Mucosa of rectum (tissue), 2 donors: ENCODE measurements around the gene SLC30A3.
"Not testable (repeated sequence)": the region's sequence is repeated elsewhere in the genome, so short reads cannot be mapped to it uniquely, and the experiment has no call there.

Source experiments
- H3K27ac ChIP-seq, 2 donors: one replicate each; pipeline ENCODE4 v1.7.0; 2013; ENCODE audit warnings: inconsistent platforms in 2 of 2, low read depth in 2 of 2, low read length in 2 of 2
- H3K27me3 ChIP-seq, 2 donors: one replicate each; pipeline ENCODE4 v1.7.0; 2013; ENCODE audit warnings: low read length in 2 of 2; ENCODE audit not compliant: control insufficient read depth in 2 of 2, insufficient read depth in 2 of 2
- H3K36me3 ChIP-seq, 2 donors: one replicate each; pipeline ENCODE4 v1.7.0; 2013; ENCODE audit warnings: low read length in 2 of 2; ENCODE audit not compliant: control insufficient read depth in 2 of 2, insufficient read depth in 2 of 2
- H3K4me1 ChIP-seq, 2 donors: one replicate each; pipeline ENCODE4 v1.7.0; 2013; ENCODE audit warnings: low read length in 2 of 2, mild to moderate bottlenecking in 1 of 2; ENCODE audit not compliant: control insufficient read depth in 2 of 2, insufficient read depth in 2 of 2
- H3K4me3 ChIP-seq, 2 donors: one replicate each; pipeline ENCODE4 v1.7.0; 2013; ENCODE audit warnings: low read length in 2 of 2
- H3K9ac ChIP-seq, 2 donors: one replicate each; pipeline ENCODE4 v1.7.0; 2013; ENCODE audit warnings: low read length in 2 of 2, low read depth in 1 of 2, mild to moderate bottlenecking in 1 of 2
- H3K9me3 ChIP-seq, 2 donors: one replicate each; pipeline ENCODE4 v1.7.0; 2013; ENCODE audit warnings: low read length in 2 of 2; ENCODE audit not compliant: control insufficient read depth in 2 of 2
- donor health status: healthy.
- donor health status: Normal muscosa, but diverticular disease.

The SLC30A3 gene

GRCh38 chr2:27304488-27305240 is 41.8 kb upstream of the SLC30A3 start:
- Histone ChIP-seq H3K9me3 (no peaks in the 10 kb centered on the region), H3K9ac (no peak overlapping the region), H3K36me3 (peaks cover 0 to 2% of the 10 kb centered on the region in 2 donors), H3K4me1 (peaks cover 8 to 11% of the 10 kb centered on the region in 2 donors), H3K27me3 (peaks cover 32 to 43% of the 10 kb centered on the region in 2 donors), H3K4me3 (no peak overlapping the region), H3K27ac (no peak overlapping the region)

DNA sequence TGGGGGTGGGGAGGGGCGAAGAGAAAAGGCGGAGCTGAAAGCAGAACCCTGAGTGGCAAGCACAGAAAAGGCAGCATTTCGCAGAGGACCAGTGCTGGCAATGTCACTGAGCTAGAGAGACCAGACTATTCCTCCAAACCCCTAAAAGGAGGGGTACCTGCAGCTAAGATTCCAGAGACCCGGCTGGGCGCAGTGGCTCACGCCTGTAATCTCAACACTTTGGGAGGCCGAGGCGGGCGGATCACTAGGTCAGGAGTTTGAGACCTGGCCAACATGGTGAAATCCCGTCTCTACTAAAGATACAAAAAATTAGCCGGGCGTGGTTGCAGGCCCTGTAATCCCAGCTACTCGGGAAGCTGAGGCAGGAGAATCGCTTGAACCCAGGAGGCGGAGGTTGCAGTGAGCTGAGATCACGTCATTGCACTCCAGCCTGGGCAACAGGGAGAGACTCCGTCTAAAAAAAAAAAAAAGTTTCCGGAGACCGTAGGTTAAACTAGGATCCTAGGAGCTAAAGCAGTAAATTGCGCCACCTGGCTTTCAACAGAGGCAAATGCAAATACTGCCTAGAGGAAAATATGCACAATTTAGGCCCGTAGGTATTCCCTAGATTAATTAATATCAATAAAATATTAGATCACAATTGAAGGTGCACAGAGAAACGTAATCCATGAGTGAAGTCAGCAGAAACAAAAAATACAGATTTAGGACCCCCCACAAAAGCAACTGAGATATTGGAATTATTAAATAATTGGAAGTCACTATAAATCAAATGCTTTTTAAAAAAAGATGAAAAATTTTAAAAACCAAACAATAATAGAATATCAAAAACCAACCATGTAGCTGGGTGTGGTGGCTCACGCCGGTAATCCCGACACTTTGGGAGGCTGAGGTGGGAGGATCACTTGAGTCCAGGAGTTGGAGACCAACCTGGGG is 40.5 kb upstream of the SLC30A3 start:
- Histone ChIP-seq H3K27me3 (peaks cover 29 to 37% of the 10 kb centered on the region in 2 donors), H3K9ac (peak overlapping the region in 1 of 2 donors; percentile 31), H3K36me3 (no peaks in the 10 kb centered on the region), H3K27ac (no peak overlapping the region), H3K9me3 (no peaks in the 10 kb centered on the region), H3K4me1 (peaks cover 8 to 11% of the 10 kb centered on the region in 2 donors), H3K4me3 (peak overlapping the region; percentile 53 to 65)

DNA sequence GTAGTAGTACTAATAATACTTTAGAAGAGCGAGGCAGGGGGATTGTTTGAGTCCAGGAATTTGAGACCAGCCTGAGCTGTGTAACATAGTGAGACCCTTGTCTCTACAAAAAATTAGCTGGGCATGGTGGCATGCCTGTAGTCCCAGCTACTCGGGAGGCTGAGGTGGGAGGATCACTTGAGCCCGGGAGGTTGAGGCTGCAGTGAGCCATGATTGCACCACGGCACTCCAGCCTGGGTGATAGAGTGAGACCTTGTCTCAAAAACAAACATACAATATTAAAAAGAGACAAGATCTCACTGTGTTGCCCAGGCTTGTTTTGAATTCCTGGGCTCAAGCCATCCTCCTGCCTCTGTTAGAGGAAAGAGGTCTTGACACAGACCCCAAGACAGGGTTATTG is 37.8 kb upstream of the SLC30A3 start:
- not testable (repeated sequence) for H3K27ac ChIP-seq, H3K27me3 ChIP-seq, H3K4me1 ChIP-seq, H3K4me3 ChIP-seq, H3K36me3 ChIP-seq, H3K9me3 ChIP-seq, H3K9ac ChIP-seq

- Histone ChIP-seq H3K9ac (no peak overlapping the region), H3K4me1 (no peaks in the 10 kb centered on the region), H3K27ac (no peak overlapping the region)
These were observed 35.7 kb upstream of the SLC30A3 start for GRCh38 chr2:27298391-27299080.

DNA sequence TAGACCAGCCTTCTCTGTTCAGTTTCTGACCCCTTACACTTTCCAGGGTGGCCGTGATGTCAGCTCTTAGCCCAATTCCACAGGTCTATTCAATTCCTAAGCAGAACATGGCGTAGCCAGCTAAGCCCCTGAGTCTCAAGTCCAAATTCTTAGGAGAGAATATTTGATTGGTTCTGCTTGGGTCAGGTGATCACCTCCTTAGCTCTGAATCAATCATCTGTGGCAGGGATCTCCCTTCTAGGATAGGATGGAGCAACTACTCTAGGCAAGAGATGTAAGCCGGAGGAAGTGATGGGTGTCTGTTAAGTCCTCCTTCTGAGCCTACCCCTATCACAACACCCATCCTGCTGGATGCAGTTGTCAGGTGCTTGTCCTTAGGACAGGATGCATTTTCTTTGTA is 34.3 kb upstream of the SLC30A3 start:
- H3K27me3 ChIP-seq, result peaks cover 0 to 3% of the 10 kb centered on the region in 2 donors
- H3K4me3 ChIP-seq, result no peak overlapping the region
- H3K9ac ChIP-seq, result no peak overlapping the region
- no peaks in the 10 kb centered on the region for H3K9me3 ChIP-seq
- no peaks in the 10 kb centered on the region for H3K36me3 ChIP-seq
- H3K4me1 ChIP-seq, result no peaks in the 10 kb centered on the region
- no peak overlapping the region for H3K27ac ChIP-seq

More at GRCh38 chr2:27298391-27299080, 35.7 kb upstream of the SLC30A3 start:
- Histone ChIP-seq H3K4me3 (no peak overlapping the region), H3K36me3 (no peaks in the 10 kb centered on the region), H3K9me3 (no peaks in the 10 kb centered on the region), H3K27me3 (no peaks in the 10 kb centered on the region)

DNA sequence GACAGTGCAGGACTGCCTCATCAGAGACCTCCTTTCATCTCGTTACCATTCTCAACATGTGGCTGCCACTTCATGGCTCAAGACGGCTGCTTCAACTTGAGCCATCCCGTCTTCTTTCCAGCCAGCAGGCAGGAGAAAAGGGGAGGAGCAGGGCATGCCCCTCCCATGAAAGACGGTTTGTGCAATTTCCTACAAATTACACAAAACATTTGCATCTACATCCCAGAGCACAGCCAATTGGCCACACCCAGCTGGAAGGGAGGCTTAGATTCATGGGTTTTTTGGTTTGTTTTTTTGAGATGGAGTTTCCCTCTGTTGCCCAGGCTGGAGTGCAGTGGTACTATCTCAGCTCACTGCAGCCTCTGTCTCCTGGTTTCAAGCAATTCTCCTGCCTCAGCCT is 33.6 kb upstream of the SLC30A3 start:
- no peak overlapping the region for H3K27ac ChIP-seq

GRCh38 chr2:27294928-27295327 is 32.1 kb upstream of the SLC30A3 start:
- Histone ChIP-seq H3K27me3 (peaks cover 0 to 6% of the 10 kb centered on the region in 2 donors), H3K9ac (no peak overlapping the region), H3K4me1 (no peaks in the 10 kb centered on the region), H3K27ac (no peak overlapping the region), H3K36me3 (no peaks in the 10 kb centered on the region), H3K4me3 (no peak overlapping the region), H3K9me3 (no peaks in the 10 kb centered on the region)

More for the DNA sequence above, 33.6 kb upstream of the SLC30A3 start:
- H3K36me3 ChIP-seq, result no peaks in the 10 kb centered on the region
- no peaks in the 10 kb centered on the region for H3K4me1 ChIP-seq
- H3K4me3 ChIP-seq, result no peak overlapping the region
- peaks cover 0 to 6% of the 10 kb centered on the region in 2 donors for H3K27me3 ChIP-seq
- no peaks in the 10 kb centered on the region for H3K9me3 ChIP-seq
- H3K9ac ChIP-seq, result no peak overlapping the region

DNA sequence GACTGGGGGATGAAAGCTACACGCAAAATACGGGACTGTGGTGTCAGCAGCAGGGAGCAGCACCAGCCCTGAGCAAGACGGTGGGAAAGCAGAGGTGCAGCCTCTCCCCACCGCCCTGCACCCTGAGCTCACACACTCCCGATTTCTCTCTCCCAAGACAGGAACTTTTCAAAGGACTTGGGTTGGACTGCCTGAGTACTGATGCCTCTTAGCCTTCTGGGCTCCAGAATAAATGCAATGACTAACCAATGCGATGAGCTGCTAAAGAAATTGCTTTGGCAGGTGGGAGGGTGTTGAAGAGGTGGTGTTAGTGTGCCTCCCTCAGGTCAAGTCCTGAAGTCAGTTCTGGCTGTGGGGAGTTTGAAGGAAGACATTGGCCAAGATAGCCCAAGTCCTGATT is 29.0 kb upstream of the SLC30A3 start:
- H3K9ac ChIP-seq, result no peak overlapping the region
- H3K4me1 ChIP-seq, result no peaks in the 10 kb centered on the region
- no peak overlapping the region for H3K4me3 ChIP-seq
- peaks cover 0 to 6% of the 10 kb centered on the region in 2 donors for H3K27me3 ChIP-seq
- H3K9me3 ChIP-seq, result no peaks in the 10 kb centered on the region
- H3K36me3 ChIP-seq, result no peaks in the 10 kb centered on the region
- no peak overlapping the region for H3K27ac ChIP-seq

DNA sequence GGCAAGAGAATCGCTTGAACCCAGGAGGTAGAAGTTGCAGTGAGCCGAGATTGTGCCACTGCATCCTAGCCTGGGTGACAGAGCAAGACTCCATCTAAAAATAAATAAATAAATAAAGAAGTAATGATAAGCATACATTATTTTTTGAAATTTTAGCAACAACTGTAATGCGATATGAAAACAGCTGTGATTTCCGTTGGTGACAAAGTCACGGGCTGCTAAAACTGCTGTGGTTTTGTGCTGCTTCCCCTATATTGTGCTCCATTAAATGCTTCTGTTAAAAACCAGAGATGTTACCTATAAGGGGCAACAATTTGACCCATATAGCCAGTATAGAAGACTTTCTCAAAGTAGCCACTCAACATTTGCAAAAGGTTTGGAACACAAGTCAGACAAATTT is 27.7 kb upstream of the SLC30A3 start:
- no peaks in the 10 kb centered on the region for H3K9me3 ChIP-seq
- no peaks in the 10 kb centered on the region for H3K4me1 ChIP-seq
- no peaks in the 10 kb centered on the region for H3K36me3 ChIP-seq
- H3K9ac ChIP-seq, result no peak overlapping the region
- no peak overlapping the region for H3K4me3 ChIP-seq
- H3K27ac ChIP-seq, result no peak overlapping the region
- H3K27me3 ChIP-seq, result peaks cover 0 to 6% of the 10 kb centered on the region in 2 donors
